ENCODE measurements around the gene RRBP1.

The RRBP1 gene

GRCh38 chr20:17606001-17606400, 76.0 kb downstream of the RRBP1 start:
- no peak for DNase-seq (ENCODE audit: low read depth)

DNA sequence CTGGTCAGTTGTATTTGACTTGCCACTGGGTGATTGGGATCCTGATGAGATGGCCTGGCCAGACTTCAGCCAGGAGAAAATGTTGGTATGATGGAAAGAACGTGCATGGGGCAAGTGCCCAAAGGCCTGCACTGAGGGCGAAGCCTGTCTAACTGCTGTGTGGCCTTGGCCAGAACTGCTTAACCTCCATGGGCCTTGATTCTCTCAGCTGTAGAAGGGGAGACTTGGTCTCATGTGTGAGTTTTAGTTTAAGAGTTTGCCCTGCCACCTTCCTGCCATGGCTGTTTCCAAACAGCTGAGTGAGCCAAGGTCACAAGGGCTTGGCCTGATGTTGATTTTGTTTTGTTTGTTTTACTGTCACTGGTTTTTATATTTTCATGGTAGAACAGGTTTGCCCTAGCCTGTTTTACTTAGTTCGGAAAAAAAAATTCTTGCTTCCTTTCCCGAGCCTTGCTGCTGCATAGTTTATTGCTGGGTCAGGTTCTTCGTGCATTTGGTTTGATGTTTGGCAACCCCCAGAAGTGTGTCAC, 76.8 kb downstream of the RRBP1 start:
- DNase-seq (ENCODE audit: low read depth) = no peak

GRCh38 chr20:17602493-17602892, 79.5 kb downstream of the RRBP1 start:
- DNase-seq (ENCODE audit: low read depth) = no peak

DNA sequence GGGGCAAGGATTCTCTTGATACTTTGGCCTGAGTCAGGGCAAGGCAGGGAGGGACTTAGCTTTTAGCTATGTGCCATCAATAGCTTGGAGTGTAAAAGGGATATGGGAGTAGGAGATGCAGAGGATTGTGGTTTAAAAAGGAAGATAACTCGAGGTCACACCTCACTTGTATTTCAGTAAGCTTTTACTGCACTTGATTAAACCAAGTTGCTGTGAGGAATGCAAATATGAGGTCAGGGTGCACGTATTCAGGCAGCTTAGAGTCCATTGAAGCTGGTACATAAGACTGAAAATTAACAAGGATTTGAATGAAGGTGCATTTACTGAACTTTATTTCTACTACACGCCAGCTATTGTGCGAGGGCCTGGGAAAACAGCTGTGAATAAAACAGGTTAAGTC, 80.1 kb downstream of the RRBP1 start:
- no peak for DNase-seq (ENCODE audit: low read depth)

- no peak for DNase-seq (ENCODE audit: low read depth)
Measured at GRCh38 chr20:17598013-17598550, 84.0 kb downstream of the RRBP1 start.

DNA sequence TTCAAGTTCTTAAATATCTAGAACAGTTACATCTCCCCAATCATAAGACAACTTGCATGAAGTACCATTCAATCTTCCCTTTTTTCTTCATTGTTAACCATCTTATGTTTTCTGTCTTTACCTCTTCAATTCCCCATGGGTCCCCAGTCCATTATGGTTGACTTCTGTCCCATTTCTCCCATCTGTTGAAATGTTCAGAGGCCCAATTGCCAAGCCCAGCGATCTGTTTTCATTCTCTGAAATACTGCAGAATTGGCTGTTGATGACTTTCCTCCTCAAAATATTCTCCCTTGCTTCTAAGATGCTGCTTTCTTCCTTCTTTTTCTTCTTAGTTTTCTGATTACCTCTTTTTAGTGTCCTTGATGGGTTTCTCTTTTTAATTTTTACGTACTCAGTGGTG, 86.2 kb downstream of the RRBP1 start:
- no peak for DNase-seq (ENCODE audit: low read depth)

DNA sequence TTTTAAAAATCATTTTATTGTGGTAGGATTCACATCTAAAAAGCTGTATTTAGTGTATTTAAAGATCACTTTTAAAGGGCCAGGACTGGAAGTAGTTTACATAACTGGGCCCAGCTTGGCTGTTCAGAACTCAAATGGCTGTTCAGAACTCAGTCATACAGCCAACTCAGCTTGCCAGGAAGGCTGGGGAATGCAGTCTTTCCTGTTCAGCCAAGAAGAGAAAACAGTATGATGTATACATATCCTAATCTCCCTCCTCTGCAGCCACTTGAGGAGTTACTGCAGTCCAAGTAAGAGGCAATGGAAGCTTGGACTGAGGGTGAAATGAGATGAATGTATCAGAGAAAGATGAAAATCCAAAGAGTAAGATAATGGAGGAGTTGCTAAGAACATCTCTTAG, 87.6 kb downstream of the RRBP1 start:
- no peak for DNase-seq (ENCODE audit: low read depth)

DNA sequence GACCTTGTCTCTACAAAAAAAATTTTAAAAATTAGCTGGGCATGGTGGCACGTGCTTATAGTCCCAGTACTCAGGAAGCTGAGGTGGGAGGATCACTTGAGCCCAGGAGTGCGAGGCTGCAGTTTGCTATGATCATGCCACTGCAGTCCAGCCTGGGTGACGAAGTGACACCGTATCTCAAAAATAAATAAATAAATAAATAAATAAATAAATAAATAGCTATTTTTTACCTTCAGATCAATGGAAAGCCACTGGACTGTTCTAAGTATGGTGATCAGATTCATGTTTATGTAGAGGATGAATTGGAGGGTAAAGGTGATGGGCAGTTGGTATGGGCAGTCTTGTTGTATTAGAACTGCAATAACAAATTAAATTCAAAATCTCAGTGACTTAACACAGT, 88.1 kb downstream of the RRBP1 start:
- DNase-seq (ENCODE audit: low read depth) = no peak

DNA sequence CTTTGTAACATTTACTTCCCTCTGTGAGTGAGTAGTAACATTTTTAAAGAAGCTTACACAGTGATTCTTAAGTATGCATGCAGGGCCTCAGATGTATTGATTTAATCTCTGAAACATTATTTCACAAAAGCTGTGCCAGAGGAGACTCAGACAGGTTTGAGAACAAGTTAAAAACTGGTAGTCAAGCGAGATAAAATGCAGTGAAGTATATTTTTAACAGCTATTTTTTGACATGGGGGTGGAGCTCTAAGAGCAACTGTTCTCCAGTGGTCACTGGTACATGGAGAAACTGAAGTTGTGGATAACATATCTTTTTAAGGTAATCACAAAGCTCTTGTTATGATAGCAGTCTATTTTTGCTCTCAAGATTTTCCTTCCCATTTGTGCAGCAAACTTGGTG, 91.8 kb downstream of the RRBP1 start:
- DNase-seq (ENCODE audit: low read depth) = no peak

GRCh38 chr20:17589161-17589834, 92.7 kb downstream of the RRBP1 start:
- no peak for DNase-seq (ENCODE audit: low read depth)

DNA sequence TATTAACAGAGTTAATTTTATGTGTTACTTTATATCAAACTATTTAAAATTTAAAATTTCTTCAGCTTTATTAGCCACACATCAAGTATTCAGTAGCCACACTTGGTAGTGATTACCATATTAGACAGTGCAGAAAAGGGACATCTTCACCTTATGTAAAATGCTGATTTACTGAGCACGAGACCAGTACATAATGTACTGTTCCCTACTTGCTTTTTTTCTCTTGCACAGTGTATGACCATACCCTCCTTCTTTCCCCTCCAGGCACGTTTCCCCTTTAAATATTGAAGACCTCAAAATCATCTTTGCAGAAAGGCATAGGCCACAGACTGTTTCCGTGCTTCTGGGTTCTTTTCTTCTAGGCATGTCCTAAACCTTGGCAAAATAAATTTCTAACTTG, 94.2 kb downstream of the RRBP1 start:
- no peak for DNase-seq (ENCODE audit: low read depth)

DNA sequence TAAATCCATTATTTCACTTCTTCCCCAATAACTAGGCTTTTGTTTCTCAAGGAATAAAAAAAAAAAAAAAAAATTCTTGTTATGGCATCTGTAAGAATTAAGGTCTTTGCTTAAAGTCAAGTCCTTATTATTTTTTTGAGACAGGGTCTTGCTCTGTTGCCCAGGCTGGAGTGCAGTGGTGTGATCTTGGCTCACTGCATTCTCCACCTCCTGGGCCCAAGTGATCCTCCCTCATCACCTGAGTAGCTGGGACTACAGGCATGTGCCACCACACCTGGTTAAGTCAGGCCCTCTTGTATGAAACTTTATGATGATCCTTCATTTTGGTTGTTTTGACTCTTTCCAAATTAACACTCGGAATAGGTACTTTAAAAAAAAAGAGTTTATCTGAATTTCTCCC, 94.9 kb downstream of the RRBP1 start:
- DNase-seq (ENCODE audit: low read depth) = no peak

GRCh38 chr20:17586250-17586649, 95.8 kb downstream of the RRBP1 start:
- DNase-seq (ENCODE audit: low read depth) = no peak

DNA sequence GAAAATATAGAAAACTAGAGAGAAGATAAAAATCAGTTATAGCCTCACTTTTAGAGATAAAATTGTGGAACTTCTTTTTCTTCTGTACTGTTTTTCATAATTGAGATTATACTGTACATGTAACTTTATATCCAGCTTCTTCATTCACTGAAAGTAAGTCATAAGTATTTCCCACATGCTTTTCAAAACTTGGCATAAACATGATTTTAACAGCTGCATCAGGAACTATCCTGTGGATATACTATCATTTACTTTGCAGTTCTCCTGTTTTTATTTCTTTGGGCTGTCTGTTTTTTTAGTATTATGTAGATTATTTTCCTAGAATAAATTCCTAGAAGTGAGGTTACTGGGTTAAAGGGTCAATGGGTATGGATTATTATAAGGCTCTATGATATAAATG, 97.4 kb downstream of the RRBP1 start:
- no peak for DNase-seq (ENCODE audit: low read depth)

DNA sequence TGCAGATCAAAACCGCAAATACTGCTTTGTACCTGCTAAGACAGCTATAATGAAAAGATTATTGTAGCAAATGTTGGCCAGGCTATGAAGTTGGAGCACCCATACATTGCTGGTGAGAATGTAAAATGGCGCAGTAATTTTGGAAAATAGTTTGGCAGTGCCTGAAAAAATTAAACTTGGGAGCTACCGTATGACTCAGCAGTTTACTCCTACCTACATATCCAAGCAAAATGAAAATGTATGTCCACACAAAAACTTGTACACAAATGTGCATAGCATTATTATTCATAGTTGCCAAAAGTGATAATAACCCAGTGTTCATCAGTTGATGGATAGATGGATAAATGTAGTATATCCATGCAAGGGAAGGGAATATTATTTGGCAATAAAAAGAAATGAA, 98.9 kb downstream of the RRBP1 start:
- no peak for DNase-seq (ENCODE audit: low read depth)

DNA sequence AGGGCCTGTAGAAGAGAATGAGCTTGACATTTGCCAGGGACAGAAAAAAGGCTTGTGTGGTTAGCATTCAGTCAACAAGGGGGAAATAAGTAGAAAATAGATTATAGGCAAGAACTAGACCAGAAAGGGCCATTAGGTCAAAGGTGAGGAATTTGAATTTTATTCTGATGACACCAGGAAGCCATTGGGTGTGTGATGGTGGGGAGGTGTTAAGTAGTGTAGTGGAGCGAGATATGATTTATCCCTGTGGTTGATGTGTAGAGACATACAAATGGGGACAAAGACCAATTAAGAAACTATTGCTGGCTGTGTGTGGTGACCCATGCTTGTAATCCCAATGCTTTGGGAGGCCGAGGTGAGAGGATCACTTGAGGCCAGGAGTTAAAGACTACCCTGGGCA, 101.1 kb downstream of the RRBP1 start:
- DNase-seq (ENCODE audit: low read depth) = no peak

DNA sequence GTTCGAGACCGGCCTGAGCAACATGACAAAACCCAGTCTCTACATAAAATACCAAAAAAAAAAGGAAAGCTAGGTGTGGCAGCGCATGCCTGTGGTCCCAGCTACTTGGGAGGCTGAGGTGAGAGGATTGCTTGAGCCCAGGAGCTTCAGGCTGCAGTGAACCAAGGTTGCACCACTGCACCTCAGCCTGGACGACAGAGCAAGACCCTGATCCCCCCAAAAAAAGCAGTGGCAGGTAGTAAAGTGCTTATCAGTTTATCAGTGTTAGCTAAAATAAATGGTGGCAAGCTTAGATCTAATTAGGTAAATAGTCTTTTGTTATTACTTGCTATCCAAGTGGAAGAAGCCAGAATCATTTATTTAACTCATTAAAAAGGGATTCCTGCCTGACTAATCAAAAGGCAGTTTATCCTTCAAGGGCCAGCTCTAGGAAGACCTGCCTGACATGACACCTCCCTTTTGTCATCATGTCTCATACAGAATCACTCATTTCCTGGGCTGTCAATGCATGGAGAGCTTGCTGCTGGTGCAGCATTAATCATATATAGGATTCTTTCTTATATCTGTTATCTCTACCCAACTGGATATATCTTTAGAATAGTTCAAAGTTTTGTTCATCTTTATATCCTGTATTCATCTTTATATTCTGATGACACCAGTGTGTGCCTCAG, 102.5 kb downstream of the RRBP1 start:
- DNase-seq (ENCODE audit: low read depth) = no peak

GRCh38 chr20:17576215-17576614, 105.8 kb downstream of the RRBP1 start:
- DNase-seq (ENCODE audit: low read depth) = no peak

DNA sequence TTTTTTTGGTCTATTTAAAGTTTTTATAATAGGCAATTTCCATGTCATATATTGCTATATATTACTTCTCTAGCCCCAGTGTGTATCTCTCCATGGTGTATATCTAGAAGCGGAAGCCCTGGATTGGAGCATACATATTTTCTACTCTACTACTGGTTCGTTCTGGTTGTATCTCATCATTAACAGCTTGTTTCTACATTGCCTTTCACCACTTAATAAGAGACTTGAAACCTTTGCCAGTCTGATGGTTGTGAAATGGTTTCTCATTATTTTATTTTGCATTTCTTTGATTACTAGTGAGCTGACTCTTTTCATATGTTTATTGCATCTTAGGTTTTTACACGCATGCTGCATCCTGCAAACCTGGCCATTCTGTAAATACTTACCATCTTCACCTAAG, 108.6 kb downstream of the RRBP1 start:
- DNase-seq (ENCODE audit: low read depth) = no peak

- no peak for DNase-seq (ENCODE audit: low read depth)
Measured at GRCh38 chr20:17572034-17572638, 109.9 kb downstream of the RRBP1 start.

DNA sequence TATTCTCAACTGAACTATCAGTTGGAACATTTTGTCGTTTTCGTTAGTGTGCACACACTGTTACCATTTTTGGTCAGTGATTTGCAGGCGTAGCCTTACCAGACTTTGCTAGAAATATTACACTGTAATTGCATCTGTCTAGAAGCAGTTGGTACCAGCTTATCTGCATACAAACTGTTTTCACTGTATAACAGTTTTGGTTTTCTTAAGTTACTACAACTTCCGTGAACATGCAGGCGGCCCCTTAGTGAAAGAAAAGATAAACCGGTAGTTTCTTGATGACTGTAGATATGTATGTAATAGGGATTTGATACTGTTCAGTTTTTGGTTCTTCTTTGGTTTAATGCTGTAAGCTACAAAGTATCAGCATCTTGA, 110.9 kb downstream of the RRBP1 start:
- DNase-seq (ENCODE audit: low read depth) = no peak

- DNase-seq (ENCODE audit: low read depth) = no peak
Measured at GRCh38 chr20:17570347-17571152, 111.5 kb downstream of the RRBP1 start.

All from stimulated activated CD8-positive, alpha-beta memory T cell treated with anti-CD3 and anti-CD28 coated beads, Interleukin-15, amount 100 ng/mL, for 24 hours (primary cell).